GM12878 (cell line): ENCODE measurements around the gene POU2F1. TPM values are rescaled to one million over a fixed set of nuclear protein-coding genes. Genes with fewer than 3 reads are reported as not detected.

Source experiments
- EP300 ChIP-seq, 2 experiments: fragments of 150-350 bp in 1 of 2; IDR thresholded peaks; 2 replicates each; pipeline ENCODE4 v1.6.1; 2011 to 2012; ENCODE audit warnings: low read depth in 2 of 2, low read length in 2 of 2, borderline replicate concordance in 1 of 2, improper control_type of control experiment in 1 of 2, inconsistent platforms in 1 of 2; ENCODE audit not compliant: control insufficient read depth in 1 of 2
- FOS ChIP-seq: IDR thresholded peaks from 3 replicates; pipeline ENCODE4 v1.6.1; 2011; ENCODE audit warnings: borderline replicate concordance; ENCODE audit not compliant: insufficient read length; ENCODE audit errors: extremely low read depth
- FOXK2 ChIP-seq: fragments of 450-650 bp; IDR thresholded peaks from 2 replicates; pipeline ENCODE4 v1.6.1; 2017; ENCODE audit warnings: mild to moderate bottlenecking, moderate library complexity
- GATAD2B ChIP-seq: fragments of 450-650 bp; conservative IDR thresholded peaks from 2 replicates; pipeline ENCODE4 v1.6.1; 2017; ENCODE audit warnings: low read depth, mild to moderate bottlenecking, moderate library complexity
- HDAC2 ChIP-seq: fragments of 200-600 bp; sonication (generic); IDR thresholded peaks from 2 replicates; pipeline ENCODE4 v1.6.1; 2017
- IKZF1 ChIP-seq: fragments of 450-650 bp; conservative IDR thresholded peaks from 2 replicates; pipeline ENCODE4 v1.6.1; 2017; ENCODE audit warnings: antibody characterized with exemption, mild to moderate bottlenecking
- IRF4 ChIP-seq: IDR thresholded peaks from 2 replicates; pipeline ENCODE4 v1.6.1; 2011; ENCODE audit warnings: low read depth, low read length
- NFYA ChIP-seq: IDR thresholded peaks from 2 replicates; pipeline ENCODE4 v1.6.1; 2011; ENCODE audit warnings: low read depth, mild to moderate bottlenecking, low read length, improper control_type of control experiment, borderline replicate concordance
- NRF1 ChIP-seq: conservative IDR thresholded peaks from 2 replicates; pipeline ENCODE4 v1.6.1; 2011; ENCODE audit warnings: mild to moderate bottlenecking, low read depth, low read length, improper control_type of control experiment
- PML ChIP-seq: IDR thresholded peaks from 2 replicates; pipeline ENCODE4 v1.6.1; 2012; ENCODE audit warnings: low read length, inconsistent platforms
- POLR2AphosphoS5 ChIP-seq: IDR thresholded peaks from 2 replicates; pipeline ENCODE4 v1.6.1; 2011; ENCODE audit warnings: mild to moderate bottlenecking, low read length, inconsistent platforms
- RUNX3 ChIP-seq: IDR thresholded peaks from 2 replicates; pipeline ENCODE4 v1.6.1; 2012; ENCODE audit warnings: low read length, inconsistent platforms
- SIX5 ChIP-seq: IDR thresholded peaks from 2 replicates; pipeline ENCODE4 v1.6.1; 2011; ENCODE audit warnings: mild to moderate bottlenecking, low read depth, low read length, moderate library complexity; ENCODE audit not compliant: severe bottlenecking
- SMAD1 ChIP-seq: fragments of 450-650 bp; IDR thresholded peaks from 2 replicates; pipeline ENCODE4 v1.6.1; 2018; ENCODE audit warnings: mild to moderate bottlenecking, low read depth; ENCODE audit not compliant: partially characterized antibody
- SP1 ChIP-seq: IDR thresholded peaks from one replicate; pipeline ENCODE4 v1.6.1; 2011; ENCODE audit warnings: low read depth, low read length
- TCF7 ChIP-seq: IDR thresholded peaks from 2 replicates; pipeline ENCODE4 v1.6.1; 2014; ENCODE audit warnings: antibody characterized with exemption, borderline replicate concordance
- ZBTB4 ChIP-seq: fragments of 450-650 bp; formaldehyde crosslinking; IDR thresholded peaks from 2 replicates; pipeline ENCODE4 v1.4.0; 2022; ENCODE audit warnings: mild to moderate bottlenecking, moderate library complexity
- polyA plus RNA-seq, 11 experiments: library from polyadenylated mRNA; depleted of rRNA in 4 of 11; unstranded in 6 of 11; stranded (reverse) in 5 of 11; fragments of >200 nt; fragmentation: Nextera tagmentation in 4 of 11; fragmentation: Illumina TruSeq in 1 of 11; extraction: Ambion mirVana in 4 of 11; extraction: Trizol in 1 of 11; gene quantifications; 1 replicate in 1 of 11; 2 replicates in 10 of 11; pipeline versions ENCODE4 v1.2.1 to v1.2.3, GENCODE V29; 2011 to 2016; ENCODE audit warnings: inconsistent platforms in 2 of 11, missing spikeins in 2 of 11, low read depth in 1 of 11
- total RNA-seq, 4 experiments: library from RNA; depleted of rRNA in 3 of 4; stranded (reverse); fragments of >200 nt in 3 of 4; fragmentation: Illumina TruSeq in 1 of 4; extraction: Trizol in 1 of 4; gene quantifications; 2 replicates each; pipeline versions ENCODE4 v1.2.1 to v1.2.3, GENCODE V29; 2013 to 2021
- TF ChIP-seq, protein P1 (sequence below): fragments of 450-650 bp; IDR thresholded peaks from 2 replicates; pipeline ENCODE4 v1.6.1; 2017; ENCODE audit warnings: borderline replicate concordance
- TF ChIP-seq, protein P2 (sequence below): fragments of 450-650 bp; conservative IDR thresholded peaks from 2 replicates; pipeline ENCODE4 v1.6.1; 2017; ENCODE audit warnings: mild to moderate bottlenecking, moderate library complexity

Gene POU2F1
- total and polyA plus RNA-seq, 10 of the 15 experiments (the other 5 are each of a cell fraction or from before 2014, with no cell fraction given), result 2.5 to 21.7 (median 12.5) TPM

DNA sequence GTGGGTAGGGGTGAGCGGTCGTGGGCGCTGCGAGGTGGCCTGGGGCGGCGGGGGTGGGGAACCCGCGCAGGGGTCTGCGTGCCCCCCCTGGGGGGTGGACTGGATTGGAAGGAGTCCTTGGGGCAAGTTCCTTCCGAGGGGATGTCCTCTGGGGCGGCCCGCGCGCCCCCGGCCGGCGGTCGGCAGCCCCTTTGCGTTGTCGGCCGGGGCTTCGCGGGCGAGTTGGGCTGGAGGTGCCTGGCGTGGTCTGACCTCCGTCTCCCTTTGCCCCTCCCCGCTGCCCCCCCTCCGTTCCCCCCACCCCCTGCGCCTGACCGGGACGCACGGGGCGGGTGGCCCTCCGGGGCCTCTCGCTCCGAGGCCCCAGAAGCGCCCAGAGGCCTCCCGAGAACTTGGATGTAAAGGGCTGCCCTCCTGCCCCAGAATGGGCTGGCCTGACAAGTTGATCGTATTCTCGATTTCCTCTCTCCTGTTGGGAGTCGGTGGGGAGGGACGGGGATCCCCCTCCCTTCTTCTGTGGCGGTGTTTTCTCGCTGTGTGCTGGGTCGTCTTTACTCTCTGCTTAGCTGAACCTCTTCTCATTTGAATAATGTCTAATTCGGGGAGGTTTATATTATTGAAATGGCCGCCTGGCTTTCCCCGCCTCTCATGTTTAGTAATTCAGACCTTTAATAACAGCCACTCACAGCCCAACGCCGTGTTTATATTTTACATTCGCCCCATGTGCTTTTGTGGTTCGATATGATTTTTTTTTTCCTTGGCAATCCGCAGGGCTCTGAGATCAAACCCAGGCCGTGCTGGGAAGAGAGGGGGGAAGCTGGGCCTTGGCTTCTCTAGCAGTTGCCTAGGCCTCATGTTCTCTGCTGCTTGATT lies 1.3 kb downstream of the POU2F1 start (continued):
- TF ChIP-seq, protein P1, sequence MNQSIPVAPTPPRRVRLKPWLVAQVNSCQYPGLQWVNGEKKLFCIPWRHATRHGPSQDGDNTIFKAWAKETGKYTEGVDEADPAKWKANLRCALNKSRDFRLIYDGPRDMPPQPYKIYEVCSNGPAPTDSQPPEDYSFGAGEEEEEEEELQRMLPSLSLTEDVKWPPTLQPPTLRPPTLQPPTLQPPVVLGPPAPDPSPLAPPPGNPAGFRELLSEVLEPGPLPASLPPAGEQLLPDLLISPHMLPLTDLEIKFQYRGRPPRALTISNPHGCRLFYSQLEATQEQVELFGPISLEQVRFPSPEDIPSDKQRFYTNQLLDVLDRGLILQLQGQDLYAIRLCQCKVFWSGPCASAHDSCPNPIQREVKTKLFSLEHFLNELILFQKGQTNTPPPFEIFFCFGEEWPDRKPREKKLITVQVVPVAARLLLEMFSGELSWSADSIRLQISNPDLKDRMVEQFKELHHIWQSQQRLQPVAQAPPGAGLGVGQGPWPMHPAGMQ, result no peak
- peak in 1 of 2 experiments; percentile 33; a peak in 1 of 4 replicates for TF ChIP-seq EP300 (IDR thresholded peaks at IDR 0.05; ENCODE audit: borderline replicate concordance in 1 of 2, control insufficient read depth in 1 of 2, low read depth in 2 of 2, low read length in 2 of 2)
- no peak for TF ChIP-seq FOS
- peak; percentile 65; the same call in 1 of the 2 replicates for TF ChIP-seq RUNX3
- TF ChIP-seq SIX5, result no peak
- TF ChIP-seq IKZF1, result 0 out of 2 replicates have a peak, but pooled peaks have one; percentile 33
- no peak for TF ChIP-seq ZBTB4
- TF ChIP-seq FOXK2, result peak; percentile 92; the same call in 1 of the 2 replicates
- TF ChIP-seq, protein P2, sequence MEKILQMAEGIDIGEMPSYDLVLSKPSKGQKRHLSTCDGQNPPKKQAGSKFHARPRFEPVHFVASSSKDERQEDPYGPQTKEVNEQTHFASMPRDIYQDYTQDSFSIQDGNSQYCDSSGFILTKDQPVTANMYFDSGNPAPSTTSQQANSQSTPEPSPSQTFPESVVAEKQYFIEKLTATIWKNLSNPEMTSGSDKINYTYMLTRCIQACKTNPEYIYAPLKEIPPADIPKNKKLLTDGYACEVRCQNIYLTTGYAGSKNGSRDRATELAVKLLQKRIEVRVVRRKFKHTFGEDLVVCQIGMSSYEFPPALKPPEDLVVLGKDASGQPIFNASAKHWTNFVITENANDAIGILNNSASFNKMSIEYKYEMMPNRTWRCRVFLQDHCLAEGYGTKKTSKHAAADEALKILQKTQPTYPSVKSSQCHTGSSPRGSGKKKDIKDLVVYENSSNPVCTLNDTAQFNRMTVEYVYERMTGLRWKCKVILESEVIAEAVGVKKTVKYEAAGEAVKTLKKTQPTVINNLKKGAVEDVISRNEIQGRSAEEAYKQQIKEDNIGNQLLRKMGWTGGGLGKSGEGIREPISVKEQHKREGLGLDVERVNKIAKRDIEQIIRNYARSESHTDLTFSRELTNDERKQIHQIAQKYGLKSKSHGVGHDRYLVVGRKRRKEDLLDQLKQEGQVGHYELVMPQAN, result peak; percentile 90
- no peak for TF ChIP-seq PML
- TF ChIP-seq SMAD1, result peak; percentile 45
- no peak for TF ChIP-seq SP1
- TF ChIP-seq HDAC2, result no peak
- no peak for TF ChIP-seq IRF4
- no peak for TF ChIP-seq TCF7
- peak; percentile 86 for TF ChIP-seq POLR2AphosphoS5
- TF ChIP-seq NRF1, result no peak
- TF ChIP-seq GATAD2B, result no peak
- no peak for TF ChIP-seq NFYA
